Measurements from ENCODE around the gene SLC25A12. TPM values are rescaled to one million over a fixed set of nuclear protein-coding genes. Genes with fewer than 3 reads are reported as not detected.

The SLC25A12 gene
- total RNA-seq, 1 donor from 2014 or later, result 10.8 TPM

DNA sequence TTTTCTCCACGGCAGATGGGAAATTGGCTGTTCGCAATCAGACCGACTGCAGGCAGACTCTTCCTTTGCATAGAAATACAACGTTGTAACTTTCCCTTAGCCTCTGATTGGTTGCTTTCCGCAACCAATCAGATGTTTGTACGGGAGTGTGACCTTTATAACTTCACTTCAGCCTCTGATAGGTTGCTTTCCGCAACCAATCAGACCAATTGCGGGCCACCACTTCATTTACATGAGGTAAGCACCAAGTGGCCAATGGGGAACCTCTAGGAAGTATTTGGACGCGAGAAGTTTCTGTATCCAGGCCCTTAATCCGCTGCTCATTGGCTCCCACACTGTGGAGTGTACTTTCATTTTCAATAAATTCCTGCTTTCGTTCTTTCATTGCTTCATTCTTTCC, 19.1 kb downstream of the SLC25A12 start:
- no peaks in the 10 kb centered on the region for H3K36me3 ChIP-seq
- no peaks in the 10 kb centered on the region for H3K27me3 ChIP-seq (ENCODE audit: low read depth)
- DNase-seq (no peak), ATAC-seq (no peak)
- no peak overlapping the region for H3K4me3 ChIP-seq
- intact Hi-C loops (cut with DNase I), result no loop called here
- no peaks in the 10 kb centered on the region for H3K9me3 ChIP-seq
- TF ChIP-seq, protein P1, sequence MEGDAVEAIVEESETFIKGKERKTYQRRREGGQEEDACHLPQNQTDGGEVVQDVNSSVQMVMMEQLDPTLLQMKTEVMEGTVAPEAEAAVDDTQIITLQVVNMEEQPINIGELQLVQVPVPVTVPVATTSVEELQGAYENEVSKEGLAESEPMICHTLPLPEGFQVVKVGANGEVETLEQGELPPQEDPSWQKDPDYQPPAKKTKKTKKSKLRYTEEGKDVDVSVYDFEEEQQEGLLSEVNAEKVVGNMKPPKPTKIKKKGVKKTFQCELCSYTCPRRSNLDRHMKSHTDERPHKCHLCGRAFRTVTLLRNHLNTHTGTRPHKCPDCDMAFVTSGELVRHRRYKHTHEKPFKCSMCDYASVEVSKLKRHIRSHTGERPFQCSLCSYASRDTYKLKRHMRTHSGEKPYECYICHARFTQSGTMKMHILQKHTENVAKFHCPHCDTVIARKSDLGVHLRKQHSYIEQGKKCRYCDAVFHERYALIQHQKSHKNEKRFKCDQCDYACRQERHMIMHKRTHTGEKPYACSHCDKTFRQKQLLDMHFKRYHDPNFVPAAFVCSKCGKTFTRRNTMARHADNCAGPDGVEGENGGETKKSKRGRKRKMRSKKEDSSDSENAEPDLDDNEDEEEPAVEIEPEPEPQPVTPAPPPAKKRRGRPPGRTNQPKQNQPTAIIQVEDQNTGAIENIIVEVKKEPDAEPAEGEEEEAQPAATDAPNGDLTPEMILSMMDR (IDR thresholded peaks at IDR 0.05), result no peak
- no peak overlapping the region for H3K27ac ChIP-seq
- no peaks in the 10 kb centered on the region for H3K4me1 ChIP-seq

DNA sequence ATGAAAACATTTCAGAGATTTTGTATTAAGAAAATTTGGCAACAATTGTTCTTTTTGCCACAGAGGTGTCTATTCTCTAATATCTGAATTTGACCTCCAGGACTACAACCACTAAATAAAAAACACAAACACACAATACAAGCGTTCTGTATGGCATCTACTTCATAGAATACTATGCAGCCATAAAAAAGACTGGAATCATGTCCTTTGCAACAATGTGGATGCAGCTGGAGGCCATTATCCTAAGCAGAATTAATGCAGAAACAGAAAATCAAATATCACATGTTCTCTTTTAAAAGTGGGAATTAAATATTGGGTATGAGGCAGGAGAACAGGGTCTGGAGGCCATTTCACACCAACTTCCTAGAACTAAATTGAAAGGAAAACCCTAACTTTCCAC, 19.5 kb downstream of the SLC25A12 start:
- Histone ChIP-seq H3K9me3 (no peaks in the 10 kb centered on the region), H3K27ac (no peak overlapping the region), H3K4me1 (no peaks in the 10 kb centered on the region), H3K36me3 (no peaks in the 10 kb centered on the region), H3K4me3 (no peak overlapping the region), H3K27me3 (ENCODE audit: low read depth) (no peaks in the 10 kb centered on the region)
- TF ChIP-seq, protein P1 (IDR thresholded peaks at IDR 0.05), result no peak
- no peak for ATAC-seq
- no peak for DNase-seq
- intact Hi-C loops (cut with DNase I), result no loop called here

DNA sequence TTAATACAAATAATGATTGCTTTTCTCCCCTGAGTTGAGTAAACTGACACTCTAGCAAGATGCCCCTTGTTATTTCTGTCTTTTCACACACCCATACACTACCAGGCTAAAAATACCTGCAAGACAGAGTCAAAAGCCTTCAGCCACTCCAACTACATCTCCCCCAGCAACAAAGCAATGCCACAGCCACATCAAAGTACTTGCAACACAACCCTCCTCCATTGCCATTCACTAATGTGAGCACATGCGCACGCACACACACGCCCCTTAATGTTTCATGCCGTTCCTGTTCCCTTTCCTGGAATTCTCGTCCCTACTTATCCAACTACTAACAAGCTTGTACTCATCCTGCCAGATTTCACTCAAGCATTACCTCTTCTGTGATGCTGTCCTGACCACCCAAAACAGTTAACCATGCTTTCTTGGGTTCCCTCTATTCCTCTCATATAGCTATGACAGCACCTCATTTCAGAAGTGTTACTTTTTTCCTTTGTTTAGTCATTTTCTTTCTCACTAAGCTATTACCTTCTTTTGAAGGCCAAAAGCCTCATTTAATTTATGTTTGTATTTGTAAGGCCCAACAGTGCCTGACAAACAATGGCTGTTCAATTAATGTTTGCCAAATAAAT, 29.6 kb downstream of the SLC25A12 start:
- no peak for DNase-seq

DNA sequence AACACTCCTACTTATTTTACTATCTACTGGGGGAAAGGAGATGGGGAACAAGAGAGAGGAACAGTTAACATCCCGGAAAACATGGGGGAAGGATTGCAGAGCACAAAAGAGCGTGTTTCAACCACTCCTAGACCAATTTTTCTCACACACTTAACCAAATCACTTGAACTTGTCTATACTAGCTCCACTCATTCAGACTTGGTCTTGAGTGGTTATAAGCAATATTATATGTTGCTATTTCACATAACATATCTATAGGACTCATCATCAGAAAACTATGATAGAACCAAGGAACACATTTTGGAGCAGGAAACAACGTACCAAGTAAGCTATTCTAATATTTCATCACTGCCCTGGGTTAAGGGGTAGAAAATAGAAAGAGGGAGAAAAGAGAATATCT, 31.5 kb downstream of the SLC25A12 start:
- TF ChIP-seq, protein P1 (IDR thresholded peaks at IDR 0.05), result no peak
- no peaks in the 10 kb centered on the region for H3K4me1 ChIP-seq
- no peak overlapping the region for H3K4me3 ChIP-seq
- DNase-seq, result no peak
- no peaks in the 10 kb centered on the region for H3K9me3 ChIP-seq
- intact Hi-C loops (cut with DNase I), result no loop called here
- H3K27me3 ChIP-seq (ENCODE audit: low read depth), result no peaks in the 10 kb centered on the region
- H3K27ac ChIP-seq, result no peak overlapping the region
- H3K36me3 ChIP-seq, result no peaks in the 10 kb centered on the region
- no peak for ATAC-seq

More for the DNA sequence above, 29.6 kb downstream of the SLC25A12 start:
- TF ChIP-seq, protein P1 (IDR thresholded peaks at IDR 0.05), result no peak
- intact Hi-C loops (cut with DNase I), result no loop called here
- Histone ChIP-seq H3K27me3 (ENCODE audit: low read depth) (no peaks in the 10 kb centered on the region), H3K9me3 (no peaks in the 10 kb centered on the region), H3K4me3 (no peak overlapping the region), H3K36me3 (peaks cover 5% of the 10 kb centered on the region), H3K4me1 (no peaks in the 10 kb centered on the region), H3K27ac (no peak overlapping the region)
- no peak for ATAC-seq

DNA sequence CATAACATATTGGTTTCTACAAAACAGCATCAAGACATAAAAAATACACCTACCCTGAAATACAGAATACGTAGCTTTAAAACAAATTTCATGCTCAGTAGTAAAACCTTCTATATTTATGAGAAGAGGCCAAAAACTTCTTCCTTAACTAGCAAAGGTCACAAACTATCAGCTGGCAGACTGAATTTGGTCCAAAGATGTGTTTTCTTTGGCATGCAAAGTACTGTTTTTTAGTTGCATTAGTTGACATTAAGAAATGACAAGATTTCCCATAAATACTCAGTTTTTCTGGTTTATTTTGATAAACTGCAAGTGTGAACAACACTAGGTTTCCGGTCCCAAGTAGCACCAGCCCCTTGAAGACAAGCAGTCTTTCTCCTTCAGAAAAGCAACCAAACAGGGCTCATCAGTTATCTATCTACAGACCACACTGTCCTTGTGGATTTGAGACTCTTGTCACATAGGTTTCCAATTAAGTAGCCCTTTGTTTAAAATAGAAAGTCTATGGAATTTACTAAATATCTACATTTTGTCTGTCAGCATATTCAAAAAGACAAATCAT, 35.6 kb downstream of the SLC25A12 start:
- DNase-seq, result no peak
- H3K4me3 ChIP-seq, result no peak overlapping the region
- H3K27me3 ChIP-seq (ENCODE audit: low read depth), result no peaks in the 10 kb centered on the region
- intact Hi-C loops (cut with DNase I), result no loop called here
- no peak for ATAC-seq
- no peak overlapping the region for H3K27ac ChIP-seq
- TF ChIP-seq, protein P1 (IDR thresholded peaks at IDR 0.05), result no peak
- no peaks in the 10 kb centered on the region for H3K9me3 ChIP-seq
- no peaks in the 10 kb centered on the region for H3K36me3 ChIP-seq
- H3K4me1 ChIP-seq, result no peaks in the 10 kb centered on the region
